IPS DF 4.7 (cell line): ENCODE results near the gene SUMO3.

Source experiments
- DNase-seq: peaks from one replicate; pipeline ENCODE4 v3.0.0-alpha.2; 2013; ENCODE audit warnings: low spot score; ENCODE audit errors: extremely low read depth

SUMO3 gene

GRCh38 chr21:44817914-44818639, at the start of gene SUMO3:
Gene SUMO3 (minus strand): TSS chr21:44818062. CDS start chr21:44817968, 94 bp downstream.
- DNase-seq, result no peak

DNA sequence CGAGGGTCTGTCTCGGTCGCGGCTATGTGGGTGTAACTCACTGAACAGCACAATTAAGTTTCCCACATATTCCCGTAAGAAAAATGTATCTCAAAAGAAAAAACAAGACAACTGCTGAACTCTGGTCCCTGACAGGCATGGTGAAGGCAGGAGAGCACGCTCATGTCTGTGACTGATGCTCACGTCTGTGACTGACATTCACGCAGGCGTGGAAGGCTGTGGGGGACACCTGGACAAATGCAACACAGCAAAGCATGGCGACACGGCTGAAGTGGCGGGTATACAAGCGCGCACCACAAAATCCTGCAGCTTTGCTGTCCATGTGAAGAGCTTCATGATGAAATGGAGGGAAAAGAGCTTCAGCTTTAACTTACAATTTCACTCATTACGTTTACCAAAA, 49.6 kb upstream of the SUMO3 start:
- no peak for DNase-seq

DNA sequence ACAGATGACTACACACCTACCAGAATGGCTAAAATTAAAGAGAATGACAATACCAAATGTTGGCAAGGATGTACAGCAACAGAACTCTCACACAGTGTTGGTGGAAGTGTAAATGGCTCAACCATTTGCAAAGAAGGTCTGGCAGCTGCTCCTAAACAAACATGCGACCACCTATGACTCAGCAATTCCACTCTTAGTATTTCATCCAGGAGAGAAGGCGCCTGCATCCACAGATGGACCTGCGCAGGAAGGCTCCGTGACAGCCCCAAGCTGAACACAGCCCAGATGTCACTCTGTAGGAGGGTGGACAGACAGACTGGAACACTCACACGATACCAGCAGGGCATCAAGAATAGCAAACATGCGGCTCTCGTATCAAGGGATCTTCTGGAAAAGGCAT, 48.9 kb upstream of the SUMO3 start:
- DNase-seq, result no peak

- no peak for DNase-seq
These were observed 47.9 kb upstream of the SUMO3 start for GRCh38 chr21:44865561-44866280.

GRCh38 chr21:44862869-44863685, 45.2 kb upstream of the SUMO3 start:
- no peak for DNase-seq

GRCh38 chr21:44858791-44859190, 40.9 kb upstream of the SUMO3 start:
- no peak for DNase-seq

DNA sequence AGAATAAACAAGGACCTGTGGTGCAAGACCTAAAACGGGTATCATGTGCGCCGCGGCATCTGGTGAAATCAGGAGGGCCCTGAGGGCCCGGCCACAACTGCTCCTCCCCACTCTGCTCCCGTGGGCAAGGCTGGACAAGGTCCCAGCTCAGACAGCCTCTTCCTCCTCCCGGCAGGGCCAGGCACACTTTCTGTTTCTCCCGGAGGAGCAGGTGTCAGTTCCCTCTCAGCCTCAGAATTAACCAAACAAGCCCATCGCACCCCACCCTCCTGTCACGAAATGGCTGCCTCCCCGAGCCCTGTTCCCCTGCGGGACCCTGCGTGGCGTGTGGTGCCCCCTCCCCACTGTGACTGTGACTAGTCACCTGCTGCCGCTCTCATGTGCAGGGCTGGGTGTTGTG, 40.4 kb upstream of the SUMO3 start:
- no peak for DNase-seq

GRCh38 chr21:44857127-44857892, 39.4 kb upstream of the SUMO3 start:
- no peak for DNase-seq

GRCh38 chr21:44856131-44856530, 38.3 kb upstream of the SUMO3 start:
- no peak for DNase-seq

DNA sequence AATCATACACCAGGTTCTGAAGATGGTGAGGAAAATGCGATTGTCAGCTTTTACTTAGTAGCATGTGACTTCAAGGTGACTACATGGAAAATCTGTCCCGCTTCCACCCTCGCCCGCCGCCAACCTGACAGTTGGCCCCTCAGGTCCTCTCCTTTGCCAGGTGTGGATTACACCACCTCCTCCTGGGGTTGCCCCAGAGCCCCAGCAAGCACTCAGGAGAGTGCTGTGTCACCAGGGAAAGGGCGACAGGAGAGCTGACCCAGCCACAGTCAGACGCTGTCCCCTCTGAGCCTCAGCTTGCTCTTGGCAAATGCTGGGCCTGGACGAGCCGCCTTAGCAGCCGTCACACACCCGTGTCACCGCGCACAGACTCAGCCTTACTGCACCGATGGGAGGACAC, 37.7 kb upstream of the SUMO3 start:
- no peak for DNase-seq

DNA sequence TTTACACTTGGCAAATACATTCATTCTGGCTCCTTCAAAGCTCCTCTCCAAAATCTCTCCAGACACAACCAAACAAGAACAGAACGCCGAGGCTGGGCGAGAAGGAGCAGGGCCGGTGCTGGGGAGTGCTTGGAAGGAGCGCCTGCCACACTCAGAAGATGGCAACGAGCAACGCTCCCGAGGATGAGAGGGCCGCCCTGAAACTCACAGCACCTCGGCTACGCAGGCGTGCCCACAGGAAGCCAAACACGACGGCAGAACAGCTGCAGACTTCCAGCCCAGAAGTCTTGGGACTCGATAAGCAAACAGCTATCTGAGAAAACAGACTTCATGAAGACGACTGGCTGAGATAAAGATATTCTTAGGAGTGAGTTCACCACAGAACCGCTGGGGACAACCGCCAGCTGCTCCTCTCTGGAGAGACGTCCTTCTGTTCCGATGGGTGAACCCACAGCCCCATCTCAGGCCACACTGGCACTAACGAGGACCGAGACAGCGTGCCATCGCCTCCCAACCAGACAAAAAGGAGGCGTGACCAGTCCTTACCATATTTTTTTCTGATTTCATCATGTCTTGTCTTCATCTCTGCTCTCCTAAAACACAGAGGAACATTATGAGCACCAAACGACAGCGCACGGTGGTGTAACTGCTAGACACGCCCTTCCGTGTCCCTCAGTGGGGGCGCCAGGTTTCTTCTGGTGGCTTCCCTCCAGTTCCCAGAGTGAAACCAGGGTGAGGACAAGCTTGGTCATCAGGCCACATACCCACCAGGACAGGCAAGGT, 37.0 kb upstream of the SUMO3 start:
- no peak for DNase-seq

DNA sequence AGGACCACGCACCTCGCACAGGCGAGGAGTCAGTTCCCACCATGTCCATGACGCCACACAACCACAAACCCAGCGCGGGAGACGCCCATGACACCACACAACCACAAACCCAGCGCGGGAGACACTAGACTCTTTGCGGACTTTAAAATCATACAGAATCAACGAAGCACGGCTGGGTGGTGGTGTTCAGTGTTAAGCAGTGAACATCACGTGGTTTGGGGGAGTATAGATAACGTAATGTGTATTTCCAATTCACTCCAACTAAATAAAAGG, 36.5 kb upstream of the SUMO3 start:
- DNase-seq, result no peak

DNA sequence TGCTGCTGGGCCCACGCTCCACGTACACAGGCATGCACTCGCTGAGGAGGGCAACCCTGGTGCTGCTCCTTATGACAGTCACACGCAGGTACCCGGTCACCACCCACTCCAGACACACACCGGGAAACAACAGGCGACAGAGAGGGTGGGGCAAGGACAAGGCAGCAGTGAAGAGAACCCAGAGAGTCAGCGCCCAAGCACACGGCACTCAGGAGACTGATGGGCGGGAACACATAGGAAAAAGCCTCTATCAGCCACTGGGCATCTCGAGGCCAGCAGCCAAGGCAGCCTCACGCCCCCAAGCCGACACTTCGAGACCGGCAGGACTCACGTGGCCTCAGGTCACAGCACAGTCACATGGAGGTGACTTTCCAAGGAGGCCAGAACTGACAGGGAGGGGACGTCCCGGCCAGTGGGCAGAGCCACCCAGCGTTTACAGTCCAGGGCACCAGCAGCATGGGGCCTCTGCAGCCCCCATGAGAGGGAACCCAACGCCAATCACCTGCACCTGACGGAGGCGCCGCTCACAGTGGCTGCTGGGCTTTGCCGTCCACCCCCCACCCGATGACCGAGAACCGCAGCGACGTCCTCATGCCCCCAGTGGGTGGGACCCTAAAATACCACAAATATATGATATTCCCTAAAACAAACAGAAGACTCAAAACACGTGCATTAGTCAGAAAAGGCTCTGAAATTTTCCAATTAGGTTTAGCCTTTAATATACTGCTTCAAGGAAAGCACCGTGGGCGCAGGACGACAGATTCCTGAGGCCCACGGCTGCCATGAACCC, 35.9 kb upstream of the SUMO3 start:
- no peak for DNase-seq

DNA sequence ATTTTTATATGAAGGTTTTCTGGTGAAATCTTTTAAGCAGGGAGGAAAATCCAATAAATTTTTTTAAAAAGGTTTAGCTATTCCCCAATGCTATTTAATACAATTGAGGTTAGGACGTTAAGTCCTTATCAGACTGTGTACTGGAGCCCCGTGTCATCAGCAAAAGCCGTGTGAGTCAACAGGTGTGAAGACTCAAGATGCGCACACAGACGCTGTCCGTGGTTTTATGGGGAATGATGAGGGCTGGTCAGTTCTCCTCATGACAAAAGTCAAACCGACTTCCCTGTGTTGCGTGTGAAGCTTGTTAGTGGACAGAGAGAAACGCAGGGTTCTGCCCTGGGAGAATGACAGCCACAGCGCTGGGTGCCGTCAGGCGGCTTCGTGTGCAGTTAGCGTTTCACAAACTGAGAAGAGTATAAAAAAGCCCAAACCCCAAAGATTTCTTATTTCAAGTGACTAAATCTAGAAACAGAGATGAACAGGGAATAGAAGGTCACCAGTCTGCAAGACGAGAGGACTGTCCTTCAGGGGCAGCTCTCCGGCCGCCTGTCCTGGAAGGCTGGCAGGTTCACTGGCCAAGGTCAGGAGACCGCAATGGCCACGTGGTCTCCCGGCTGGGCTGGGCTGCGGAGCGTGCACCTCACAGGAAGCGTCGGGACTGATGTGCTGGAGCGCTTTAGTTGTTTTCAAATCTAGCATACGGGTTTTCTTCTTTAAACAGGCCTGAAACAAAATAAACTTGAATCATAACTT, 33.2 kb upstream of the SUMO3 start:
- DNase-seq, result no peak

GRCh38 chr21:44850208-44850800, 32.4 kb upstream of the SUMO3 start:
- no peak for DNase-seq

- no peak for DNase-seq
These were observed 31.8 kb upstream of the SUMO3 start for GRCh38 chr21:44849616-44850130.

DNA sequence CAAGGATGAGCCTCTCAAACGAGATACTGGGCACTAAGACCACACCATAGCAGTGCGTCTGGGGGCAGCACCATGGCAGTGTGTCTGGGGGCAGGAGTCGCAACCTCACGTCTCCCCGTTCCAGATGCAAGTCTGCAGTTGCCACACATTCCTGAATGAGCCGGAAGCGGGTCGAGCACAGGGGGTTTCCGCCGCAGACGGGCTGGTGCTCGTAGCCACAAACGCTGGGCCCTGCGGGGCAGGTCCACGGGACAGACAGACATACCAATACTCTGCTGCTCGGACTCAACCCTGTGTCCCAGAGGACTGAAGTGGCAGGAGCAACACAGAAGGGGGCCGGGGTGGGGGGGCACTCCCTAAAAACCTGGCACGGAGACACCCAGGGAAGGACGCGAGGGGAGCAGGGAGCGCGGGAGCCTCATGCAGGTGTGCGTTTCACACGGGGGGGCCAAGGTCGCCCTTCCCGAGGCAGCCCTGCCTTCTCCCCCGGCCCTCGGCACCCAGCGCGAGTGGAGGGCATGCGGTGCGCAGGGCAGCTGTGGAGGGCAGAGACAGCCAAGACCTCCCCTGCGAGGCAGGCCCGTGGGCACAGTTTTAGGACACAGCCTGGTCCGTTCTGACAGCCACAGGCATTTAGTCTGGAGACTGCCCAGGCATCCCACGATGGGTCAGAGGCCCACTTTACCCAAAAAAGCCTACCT, 31.1 kb upstream of the SUMO3 start:
- no peak for DNase-seq
